Osteoblast (primary cell): ENCODE measurements around the gene GRIK4. TPM values are rescaled to one million over a fixed set of nuclear protein-coding genes. Genes with fewer than 3 reads are reported as not detected.

Source experiments
- DNase-seq: peaks from one replicate; pipeline ENCODE4 v3.0.0; 2011; ENCODE audit warnings: low spot score, mixed read lengths; ENCODE audit not compliant: insufficient read length; ENCODE audit errors: missing footprints
- H2AFZ ChIP-seq: 2 replicates; pipeline ENCODE4 v1.6.0; 2011; ENCODE audit warnings: mild to moderate bottlenecking, low read length
- H3K27ac ChIP-seq: 2 replicates; pipeline ENCODE4 v1.5.1; 2011; ENCODE audit warnings: mild to moderate bottlenecking, low read depth, low read length, moderate library complexity
- H3K27me3 ChIP-seq: 2 replicates; pipeline ENCODE4 v1.6.0; 2012; ENCODE audit warnings: mild to moderate bottlenecking, control low read depth, inconsistent platforms, low read length, moderate library complexity; ENCODE audit not compliant: insufficient read depth
- H3K36me3 ChIP-seq: 2 replicates; pipeline ENCODE4 v1.5.1; 2011; ENCODE audit warnings: mild to moderate bottlenecking, low read length, control low read depth, moderate library complexity; ENCODE audit not compliant: insufficient read depth
- H3K4me1 ChIP-seq: 2 replicates; pipeline ENCODE4 v1.5.1; 2011; ENCODE audit warnings: mild to moderate bottlenecking, low read length, control low read depth, moderate library complexity; ENCODE audit not compliant: insufficient read depth
- H3K4me2 ChIP-seq: 2 replicates; pipeline ENCODE4 v1.6.0; 2011; ENCODE audit warnings: mild to moderate bottlenecking, low read length; ENCODE audit not compliant: insufficient read depth
- H3K4me3 ChIP-seq: fragments of 200-600 bp; sonication (generic); 3 replicates; pipeline ENCODE4 v1.5.1; 2012; ENCODE audit warnings: mild to moderate bottlenecking, low read length, inconsistent platforms; ENCODE audit not compliant: insufficient read depth
- H3K79me2 ChIP-seq: 2 replicates; pipeline ENCODE4 v1.6.0; 2012; ENCODE audit warnings: mild to moderate bottlenecking, low read length, control low read depth, inconsistent platforms; ENCODE audit not compliant: insufficient read depth
- H3K9me3 ChIP-seq: 2 replicates; pipeline ENCODE4 v1.5.1; 2011; ENCODE audit warnings: low read depth, low read length, control low read depth
- H4K20me1 ChIP-seq: 2 replicates; pipeline ENCODE4 v1.6.0; 2012; ENCODE audit warnings: mild to moderate bottlenecking, low read length, control low read depth; ENCODE audit not compliant: insufficient read depth
- CTCF ChIP-seq: IDR thresholded peaks from 2 replicates; pipeline ENCODE4 v1.5.1; 2011; ENCODE audit warnings: mild to moderate bottlenecking, low read depth, low read length, moderate library complexity; ENCODE audit errors: extremely low read depth
- total RNA-seq: library from RNA; depleted of rRNA; stranded (reverse); fragments of >200 nt; gene quantifications from 2 replicates; pipeline ENCODE4 v1.2.3, GENCODE V29; 2012

Gene GRIK4
- total RNA-seq, 1 donor = under 0.01 TPM

- Histone ChIP-seq H3K9me3 (no peaks in the 10 kb centered on the region), H3K79me2 (no peaks in the 10 kb centered on the region), H3K4me3 (no peak overlapping the region), H2AFZ (no peak overlapping the region), H3K4me1 (no peaks in the 10 kb centered on the region), H4K20me1 (no peaks in the 10 kb centered on the region), H3K4me2 (no peak overlapping the region), H3K27me3 (no peaks in the 10 kb centered on the region), H3K36me3 (no peaks in the 10 kb centered on the region), H3K27ac (no peak overlapping the region)
- TF ChIP-seq CTCF = no peak
- no peak for DNase-seq
These were observed 323.2 kb downstream of the GRIK4 start for GRCh38 chr11:120834686-120835210.

- Histone ChIP-seq H3K36me3 (no peaks in the 10 kb centered on the region), H3K27me3 (no peaks in the 10 kb centered on the region), H4K20me1 (no peaks in the 10 kb centered on the region), H3K4me2 (no peak overlapping the region), H3K4me1 (no peaks in the 10 kb centered on the region), H2AFZ (no peak overlapping the region), H3K27ac (no peak overlapping the region), H3K9me3 (no peaks in the 10 kb centered on the region), H3K4me3 (no peak overlapping the region), H3K79me2 (no peaks in the 10 kb centered on the region)
- no peak for DNase-seq
- no peak for TF ChIP-seq CTCF
These were observed 324.2 kb downstream of the GRIK4 start for GRCh38 chr11:120835601-120836228.

- H4K20me1 ChIP-seq = no peaks in the 10 kb centered on the region
- no peaks in the 10 kb centered on the region for H3K79me2 ChIP-seq
- no peak for TF ChIP-seq CTCF
- no peak overlapping the region for H3K4me3 ChIP-seq
- no peaks in the 10 kb centered on the region for H3K36me3 ChIP-seq
- H2AFZ ChIP-seq = no peak overlapping the region
- no peaks in the 10 kb centered on the region for H3K9me3 ChIP-seq
- H3K4me2 ChIP-seq = no peak overlapping the region
- H3K27ac ChIP-seq = no peak overlapping the region
- no peaks in the 10 kb centered on the region for H3K27me3 ChIP-seq
- no peaks in the 10 kb centered on the region for H3K4me1 ChIP-seq
- no peak for DNase-seq
These were observed 326.1 kb downstream of the GRIK4 start for GRCh38 chr11:120837696-120838095.

GRCh38 chr11:120839201-120839600, 327.7 kb downstream of the GRIK4 start:
- no peaks in the 10 kb centered on the region for H3K36me3 ChIP-seq
- no peak overlapping the region for H2AFZ ChIP-seq
- H3K4me3 ChIP-seq = no peak overlapping the region
- no peak for TF ChIP-seq CTCF
- DNase-seq = peak; percentile 25
- no peak overlapping the region for H3K4me2 ChIP-seq
- H4K20me1 ChIP-seq = no peaks in the 10 kb centered on the region
- no peaks in the 10 kb centered on the region for H3K79me2 ChIP-seq
- no peak overlapping the region for H3K27ac ChIP-seq
- no peaks in the 10 kb centered on the region for H3K9me3 ChIP-seq
- no peaks in the 10 kb centered on the region for H3K27me3 ChIP-seq
- H3K4me1 ChIP-seq = no peaks in the 10 kb centered on the region
